Measurements from ENCODE around the gene CAVIN3. TPM values are rescaled to one million over a fixed set of nuclear protein-coding genes. Genes with fewer than 3 reads are reported as not detected.
A peak's percentile ranks its signal among the peaks of the same experiment; 100 is the strongest.

Gene CAVIN3
- total and polyA plus RNA-seq, 7 experiments from 2014 or later = 0.51 to 5.4 (median 0.61) TPM; not detected in 4

GRCh38 chr11:6327806-6328205 lies 7.5 kb upstream of the CAVIN3 start:
- no peaks in the 10 kb centered on the region for H3K36me3 Mint-ChIP-seq
- CTCF ChIA-PET = interaction anchor here (0.6 kb wide), 1 partner anchor 78 kb away, joined by 3 read pairs; no protein-coding TSS in a partner anchor
- intact Hi-C loops (cut with micrococcal nuclease) = no loop called here
- H3K27ac Mint-ChIP-seq = no peak overlapping the region
- H3K27me3 Mint-ChIP-seq = peaks cover 12 to 29% (median 25%) of the 10 kb centered on the region in 5 donors
- H3K4me1 ChIP-seq (ENCODE audit: control insufficient read depth in 2 of 2, insufficient read depth in 2 of 2, low read length in 2 of 2) = no peaks in the 10 kb centered on the region
- no peak overlapping the region for H3K27ac ChIP-seq (ENCODE audit: low read depth, low read length)
- DNase-seq (no peak), ATAC-seq (no peak)
- H3K36me3 ChIP-seq (ENCODE audit: control insufficient read depth in 2 of 3, insufficient read depth in 3 of 3, low read length in 3 of 3) = no peaks in the 10 kb centered on the region
- H3K4me3 ChIP-seq (ENCODE audit: low read length) = no peak overlapping the region
- H3K9me3 Mint-ChIP-seq = no peaks in the 10 kb centered on the region
- no peaks in the 10 kb centered on the region for H3K9me3 ChIP-seq (ENCODE audit: control insufficient read depth in 2 of 3, low read length in 3 of 3)
- POLR2A ChIA-PET = no interaction called here
- H3K4me3 Mint-ChIP-seq = no peak overlapping the region
- no peaks in the 10 kb centered on the region for H3K4me1 Mint-ChIP-seq
- peaks cover 0 to 3% of the 10 kb centered on the region in 2 donors for H3K27me3 ChIP-seq (ENCODE audit: control insufficient read depth in 2 of 2, insufficient read depth in 2 of 2, low read length in 2 of 2)

GRCh38 chr11:6326985-6327384 lies 6.7 kb upstream of the CAVIN3 start:
- intact Hi-C loops (cut with micrococcal nuclease) = no loop called here
- Histone ChIP-seq H3K27ac (ENCODE audit: low read depth, low read length) (no peak overlapping the region), H3K9me3 (ENCODE audit: control insufficient read depth in 2 of 3, low read length in 3 of 3) (no peaks in the 10 kb centered on the region), H3K4me3 (ENCODE audit: low read length) (no peak overlapping the region), H3K4me1 (ENCODE audit: control insufficient read depth in 2 of 2, insufficient read depth in 2 of 2, low read length in 2 of 2) (no peaks in the 10 kb centered on the region), H3K27me3 (ENCODE audit: control insufficient read depth in 2 of 2, insufficient read depth in 2 of 2, low read length in 2 of 2) (peaks cover 0 to 3% of the 10 kb centered on the region in 2 donors), H3K36me3 (ENCODE audit: control insufficient read depth in 2 of 3, insufficient read depth in 3 of 3, low read length in 3 of 3) (no peaks in the 10 kb centered on the region)
- H3K36me3 Mint-ChIP-seq = peaks cover 0 to 2% (median 0%) of the 10 kb centered on the region in 5 donors
- H3K4me3 Mint-ChIP-seq = no peak overlapping the region
- H3K4me1 Mint-ChIP-seq = peaks cover 0 to 7% (median 0%) of the 10 kb centered on the region in 7 donors
- POLR2A ChIA-PET = no interaction called here
- peaks cover 0 to 2% (median 0%) of the 10 kb centered on the region in 11 donors for H3K9me3 Mint-ChIP-seq
- ATAC-seq = no peak
- peaks cover 8 to 38% (median 29%) of the 10 kb centered on the region in 5 donors for H3K27me3 Mint-ChIP-seq
- peak overlapping the region in 1 of 9 donors; percentile 12 for H3K27ac Mint-ChIP-seq
- no peak for DNase-seq
- CTCF ChIA-PET = no interaction called here

- DNase-seq (no peak), ATAC-seq (no peak)
- H3K4me3 Mint-ChIP-seq = no peak overlapping the region
- CTCF ChIA-PET = interaction anchor here (0.6 kb wide), 1 partner anchor 16 kb away, joined by 3 read pairs; no protein-coding TSS in a partner anchor
- H3K27me3 Mint-ChIP-seq = peaks cover 7 to 44% (median 36%) of the 10 kb centered on the region in 5 donors
- H3K9me3 Mint-ChIP-seq = peaks cover 0 to 2% (median 0%) of the 10 kb centered on the region in 11 donors
- intact Hi-C loops (cut with micrococcal nuclease) = no loop called here
- Histone ChIP-seq H3K27ac (ENCODE audit: low read depth, low read length) (no peak overlapping the region), H3K36me3 (ENCODE audit: control insufficient read depth in 2 of 3, insufficient read depth in 3 of 3, low read length in 3 of 3) (no peaks in the 10 kb centered on the region), H3K27me3 (ENCODE audit: control insufficient read depth in 2 of 2, insufficient read depth in 2 of 2, low read length in 2 of 2) (peaks cover 0 to 6% of the 10 kb centered on the region in 2 donors), H3K9me3 (ENCODE audit: control insufficient read depth in 2 of 3, low read length in 3 of 3) (no peaks in the 10 kb centered on the region), H3K4me1 (ENCODE audit: control insufficient read depth in 2 of 2, insufficient read depth in 2 of 2, low read length in 2 of 2) (no peaks in the 10 kb centered on the region), H3K4me3 (ENCODE audit: low read length) (no peak overlapping the region)
- no peak overlapping the region for H3K27ac Mint-ChIP-seq
- POLR2A ChIA-PET = no interaction called here
- peaks cover 0 to 2% (median 0%) of the 10 kb centered on the region in 5 donors for H3K36me3 Mint-ChIP-seq
- H3K4me1 Mint-ChIP-seq = peaks cover 0 to 14% (median 0%) of the 10 kb centered on the region in 7 donors
Measured at GRCh38 chr11:6326303-6326702, 6.0 kb upstream of the CAVIN3 start.

- no peaks in the 10 kb centered on the region for H3K4me1 ChIP-seq (ENCODE audit: control insufficient read depth in 2 of 2, insufficient read depth in 2 of 2, low read length in 2 of 2)
- Mint-ChIP-seq H3K4me3 (no peak overlapping the region), H3K27ac (no peak overlapping the region), H3K36me3 (peaks cover 0 to 2% (median 0%) of the 10 kb centered on the region in 5 donors), H3K4me1 (peaks cover 0 to 34% (median 11%) of the 10 kb centered on the region in 7 donors), H3K9me3 (peaks cover 0 to 2% (median 0%) of the 10 kb centered on the region in 11 donors), H3K27me3 (peaks cover 6 to 60% (median 47%) of the 10 kb centered on the region in 5 donors)
- intact Hi-C loops (cut with micrococcal nuclease) = no loop called here
- no peak for ATAC-seq
- CTCF ChIA-PET = interaction anchor here (0.6 kb wide), 3 partner anchors 21 to 537 kb away, joined by 3 to 5 read pairs (median 3); no protein-coding TSS in a partner anchor
- no peak for DNase-seq
- no peaks in the 10 kb centered on the region for H3K36me3 ChIP-seq (ENCODE audit: control insufficient read depth in 2 of 3, insufficient read depth in 3 of 3, low read length in 3 of 3)
- no peak overlapping the region for H3K4me3 ChIP-seq (ENCODE audit: low read length)
- no peaks in the 10 kb centered on the region for H3K9me3 ChIP-seq (ENCODE audit: control insufficient read depth in 2 of 3, low read length in 3 of 3)
- no peak overlapping the region for H3K27ac ChIP-seq (ENCODE audit: low read depth, low read length)
- POLR2A ChIA-PET = no interaction called here
- peaks cover 0 to 8% of the 10 kb centered on the region in 2 donors for H3K27me3 ChIP-seq (ENCODE audit: control insufficient read depth in 2 of 2, insufficient read depth in 2 of 2, low read length in 2 of 2)
Measured at GRCh38 chr11:6323291-6323905, 3.1 kb upstream of the CAVIN3 start.

GRCh38 chr11:6321961-6322362 lies 1.7 kb upstream of the CAVIN3 start:
- Histone ChIP-seq H3K27me3 (ENCODE audit: control insufficient read depth in 2 of 2, insufficient read depth in 2 of 2, low read length in 2 of 2) (peaks cover 0 to 8% of the 10 kb centered on the region in 2 donors), H3K4me1 (ENCODE audit: control insufficient read depth in 2 of 2, insufficient read depth in 2 of 2, low read length in 2 of 2) (no peaks in the 10 kb centered on the region), H3K36me3 (ENCODE audit: control insufficient read depth in 2 of 3, insufficient read depth in 3 of 3, low read length in 3 of 3) (no peaks in the 10 kb centered on the region), H3K27ac (ENCODE audit: low read depth, low read length) (no peak overlapping the region), H3K9me3 (ENCODE audit: control insufficient read depth in 2 of 3, low read length in 3 of 3) (no peaks in the 10 kb centered on the region), H3K4me3 (ENCODE audit: low read length) (no peak overlapping the region)
- Mint-ChIP-seq H3K4me1 (peaks cover 0 to 34% (median 11%) of the 10 kb centered on the region in 7 donors), H3K27ac (peak overlapping the region in 1 of 9 donors; percentile 96), H3K27me3 (peaks cover 13 to 62% (median 53%) of the 10 kb centered on the region in 5 donors), H3K9me3 (peaks cover 0 to 2% (median 0%) of the 10 kb centered on the region in 11 donors), H3K4me3 (peak overlapping the region in 2 of 10 donors; percentile 20 to 88), H3K36me3 (peaks cover 0 to 3% (median 0%) of the 10 kb centered on the region in 5 donors)
- ChIA-PET POLR2A (no interaction called here), CTCF (no interaction called here)
- intact Hi-C loops (cut with micrococcal nuclease) = loop anchor here in 1 of 2 donors (2.0 kb wide), 2 partner anchors 31 to 87 kb away; partner anchors contain the start of gene FHIP1B
- ATAC-seq = no peak
- no peak for DNase-seq

- Histone ChIP-seq H3K9me3 (ENCODE audit: control insufficient read depth in 2 of 3, low read length in 3 of 3) (no peaks in the 10 kb centered on the region), H3K27me3 (ENCODE audit: control insufficient read depth in 2 of 2, insufficient read depth in 2 of 2, low read length in 2 of 2) (peaks cover 0 to 8% of the 10 kb centered on the region in 2 donors), H3K4me3 (ENCODE audit: low read length) (no peak overlapping the region), H3K27ac (ENCODE audit: low read depth, low read length) (no peak overlapping the region), H3K36me3 (ENCODE audit: control insufficient read depth in 2 of 3, insufficient read depth in 3 of 3, low read length in 3 of 3) (no peaks in the 10 kb centered on the region), H3K4me1 (ENCODE audit: control insufficient read depth in 2 of 2, insufficient read depth in 2 of 2, low read length in 2 of 2) (no peaks in the 10 kb centered on the region)
- H3K27me3 Mint-ChIP-seq = peaks cover 14 to 63% (median 56%) of the 10 kb centered on the region in 5 donors
- intact Hi-C loops (cut with micrococcal nuclease) = loop anchor here in 1 of 2 donors (2.0 kb wide), 2 partner anchors 31 to 87 kb away; partner anchors contain the start of gene FHIP1B
- peaks cover 0 to 34% (median 11%) of the 10 kb centered on the region in 7 donors for H3K4me1 Mint-ChIP-seq
- no peak for DNase-seq
- ChIA-PET CTCF (no interaction called here), POLR2A (no interaction called here)
- H3K4me3 Mint-ChIP-seq = peak overlapping the region in 3 of 10 donors; percentile 38 to 88 (median 74)
- H3K27ac Mint-ChIP-seq = peak overlapping the region in 1 of 9 donors; percentile 96
- H3K36me3 Mint-ChIP-seq = peaks cover 0 to 3% (median 0%) of the 10 kb centered on the region in 5 donors
- peaks cover 0 to 2% (median 0%) of the 10 kb centered on the region in 11 donors for H3K9me3 Mint-ChIP-seq
- ATAC-seq = no peak
Measured at GRCh38 chr11:6321356-6321755, 1.1 kb upstream of the CAVIN3 start.
